ENCODE results near the gene DOCK11.
A peak's percentile ranks its signal among the peaks of the same experiment; 100 is the strongest.

Gene DOCK11

GRCh38 chrX:118521435-118521834, 25.8 kb downstream of the DOCK11 start:
- no peaks in the 10 kb centered on the region for H3K9me3 ChIP-seq (replicated peaks; ENCODE audit: low read length)
- peaks cover 23% of the 10 kb centered on the region for H3K4me1 ChIP-seq (ENCODE audit: control insufficient read depth, insufficient read depth, low read length)
- no peaks in the 10 kb centered on the region for H3K27me3 ChIP-seq (ENCODE audit: control insufficient read depth, insufficient read depth, low read length)
- H3K9ac ChIP-seq (ENCODE audit: low read depth, low read length) = no peak overlapping the region
- H3K4me3 ChIP-seq (ENCODE audit: low read length) = no peak overlapping the region
- no peaks in the 10 kb centered on the region for H3K36me3 ChIP-seq (ENCODE audit: insufficient read depth, low read length)
- H3K4me2 ChIP-seq (ENCODE audit: low read length) = peak overlapping the region; percentile 73

- H3K4me3 ChIP-seq (ENCODE audit: low read length) = no peak overlapping the region
- H3K27me3 ChIP-seq (ENCODE audit: control insufficient read depth, insufficient read depth, low read length) = no peaks in the 10 kb centered on the region
- H3K9ac ChIP-seq (ENCODE audit: low read depth, low read length) = no peak overlapping the region
- H3K9me3 ChIP-seq (replicated peaks; ENCODE audit: low read length) = no peaks in the 10 kb centered on the region
- no peaks in the 10 kb centered on the region for H3K36me3 ChIP-seq (ENCODE audit: insufficient read depth, low read length)
- peaks cover 23% of the 10 kb centered on the region for H3K4me1 ChIP-seq (ENCODE audit: control insufficient read depth, insufficient read depth, low read length)
- no peak overlapping the region for H3K4me2 ChIP-seq (ENCODE audit: low read length)
Observed at GRCh38 chrX:118522230-118522926, 26.8 kb downstream of the DOCK11 start.

GRCh38 chrX:118523920-118524319, 28.3 kb downstream of the DOCK11 start:
- Histone ChIP-seq H3K4me1 (ENCODE audit: control insufficient read depth, insufficient read depth, low read length) (peaks cover 23% of the 10 kb centered on the region), H3K4me2 (ENCODE audit: low read length) (no peak overlapping the region), H3K9ac (ENCODE audit: low read depth, low read length) (no peak overlapping the region), H3K36me3 (ENCODE audit: insufficient read depth, low read length) (no peaks in the 10 kb centered on the region), H3K27me3 (ENCODE audit: control insufficient read depth, insufficient read depth, low read length) (no peaks in the 10 kb centered on the region), H3K9me3 (replicated peaks; ENCODE audit: low read length) (no peaks in the 10 kb centered on the region), H3K4me3 (ENCODE audit: low read length) (no peak overlapping the region)

- no peak overlapping the region for H3K4me3 ChIP-seq (ENCODE audit: low read length)
- no peak overlapping the region for H3K4me2 ChIP-seq (ENCODE audit: low read length)
- no peaks in the 10 kb centered on the region for H3K9me3 ChIP-seq (replicated peaks; ENCODE audit: low read length)
- no peaks in the 10 kb centered on the region for H3K36me3 ChIP-seq (ENCODE audit: insufficient read depth, low read length)
- no peak overlapping the region for H3K9ac ChIP-seq (ENCODE audit: low read depth, low read length)
- no peaks in the 10 kb centered on the region for H3K27me3 ChIP-seq (ENCODE audit: control insufficient read depth, insufficient read depth, low read length)
- peaks cover 22% of the 10 kb centered on the region for H3K4me1 ChIP-seq (ENCODE audit: control insufficient read depth, insufficient read depth, low read length)
Observed at GRCh38 chrX:118524344-118524743, 28.7 kb downstream of the DOCK11 start.

- no peak overlapping the region for H3K4me3 ChIP-seq (ENCODE audit: low read length)
- H3K36me3 ChIP-seq (ENCODE audit: insufficient read depth, low read length) = no peaks in the 10 kb centered on the region
- H3K4me1 ChIP-seq (ENCODE audit: control insufficient read depth, insufficient read depth, low read length) = peaks cover 16% of the 10 kb centered on the region
- H3K4me2 ChIP-seq (ENCODE audit: low read length) = no peak overlapping the region
- H3K9ac ChIP-seq (ENCODE audit: low read depth, low read length) = no peak overlapping the region
- no peaks in the 10 kb centered on the region for H3K9me3 ChIP-seq (replicated peaks; ENCODE audit: low read length)
- H3K27me3 ChIP-seq (ENCODE audit: control insufficient read depth, insufficient read depth, low read length) = no peaks in the 10 kb centered on the region
Observed at GRCh38 chrX:118525174-118525730, 29.6 kb downstream of the DOCK11 start.

GRCh38 chrX:118526149-118526548, 30.5 kb downstream of the DOCK11 start:
- no peaks in the 10 kb centered on the region for H3K9me3 ChIP-seq (replicated peaks; ENCODE audit: low read length)
- no peaks in the 10 kb centered on the region for H3K27me3 ChIP-seq (ENCODE audit: control insufficient read depth, insufficient read depth, low read length)
- H3K4me3 ChIP-seq (ENCODE audit: low read length) = no peak overlapping the region
- no peak overlapping the region for H3K9ac ChIP-seq (ENCODE audit: low read depth, low read length)
- H3K36me3 ChIP-seq (ENCODE audit: insufficient read depth, low read length) = no peaks in the 10 kb centered on the region
- peaks cover 16% of the 10 kb centered on the region for H3K4me1 ChIP-seq (ENCODE audit: control insufficient read depth, insufficient read depth, low read length)
- H3K4me2 ChIP-seq (ENCODE audit: low read length) = no peak overlapping the region

- no peak overlapping the region for H3K9ac ChIP-seq (ENCODE audit: low read depth, low read length)
- no peaks in the 10 kb centered on the region for H3K27me3 ChIP-seq (ENCODE audit: control insufficient read depth, insufficient read depth, low read length)
- H3K4me1 ChIP-seq (ENCODE audit: control insufficient read depth, insufficient read depth, low read length) = peaks cover 10% of the 10 kb centered on the region
- H3K4me2 ChIP-seq (ENCODE audit: low read length) = no peak overlapping the region
- H3K9me3 ChIP-seq (replicated peaks; ENCODE audit: low read length) = no peaks in the 10 kb centered on the region
- no peaks in the 10 kb centered on the region for H3K36me3 ChIP-seq (ENCODE audit: insufficient read depth, low read length)
- H3K4me3 ChIP-seq (ENCODE audit: low read length) = no peak overlapping the region
Observed at GRCh38 chrX:118528071-118528737, 32.6 kb downstream of the DOCK11 start.

GRCh38 chrX:118530219-118530911, 34.8 kb downstream of the DOCK11 start:
- Histone ChIP-seq H3K27me3 (ENCODE audit: control insufficient read depth, insufficient read depth, low read length) (no peaks in the 10 kb centered on the region), H3K4me3 (ENCODE audit: low read length) (no peak overlapping the region), H3K36me3 (ENCODE audit: insufficient read depth, low read length) (no peaks in the 10 kb centered on the region), H3K4me1 (ENCODE audit: control insufficient read depth, insufficient read depth, low read length) (peaks cover 16% of the 10 kb centered on the region), H3K4me2 (ENCODE audit: low read length) (no peak overlapping the region), H3K9ac (ENCODE audit: low read depth, low read length) (no peak overlapping the region), H3K9me3 (replicated peaks; ENCODE audit: low read length) (no peaks in the 10 kb centered on the region)

GRCh38 chrX:118534716-118535493, 39.3 kb downstream of the DOCK11 start:
- no peak overlapping the region for H3K9ac ChIP-seq (ENCODE audit: low read depth, low read length)
- H3K4me2 ChIP-seq (ENCODE audit: low read length) = no peak overlapping the region
- H3K36me3 ChIP-seq (ENCODE audit: insufficient read depth, low read length) = no peaks in the 10 kb centered on the region
- H3K4me3 ChIP-seq (ENCODE audit: low read length) = no peak overlapping the region
- peaks cover 23% of the 10 kb centered on the region for H3K4me1 ChIP-seq (ENCODE audit: control insufficient read depth, insufficient read depth, low read length)
- no peaks in the 10 kb centered on the region for H3K9me3 ChIP-seq (replicated peaks; ENCODE audit: low read length)
- H3K27me3 ChIP-seq (ENCODE audit: control insufficient read depth, insufficient read depth, low read length) = no peaks in the 10 kb centered on the region

GRCh38 chrX:118536204-118536603, 40.6 kb downstream of the DOCK11 start:
- no peaks in the 10 kb centered on the region for H3K27me3 ChIP-seq (ENCODE audit: control insufficient read depth, insufficient read depth, low read length)
- H3K9me3 ChIP-seq (replicated peaks; ENCODE audit: low read length) = no peaks in the 10 kb centered on the region
- H3K4me1 ChIP-seq (ENCODE audit: control insufficient read depth, insufficient read depth, low read length) = peaks cover 12% of the 10 kb centered on the region
- no peak overlapping the region for H3K4me2 ChIP-seq (ENCODE audit: low read length)
- H3K9ac ChIP-seq (ENCODE audit: low read depth, low read length) = no peak overlapping the region
- no peaks in the 10 kb centered on the region for H3K36me3 ChIP-seq (ENCODE audit: insufficient read depth, low read length)
- H3K4me3 ChIP-seq (ENCODE audit: low read length) = no peak overlapping the region

Measured in skeletal muscle satellite cell (primary cell).